B cell (primary cell): ENCODE data around the gene ATRAID.

Experiments used
- CTCF ChIP-seq: fragments of 200-600 bp; IDR thresholded peaks from one replicate; pipeline ENCODE4 v1.8.0; 2022; ENCODE audit warnings: antibody characterized with exemption, mild to moderate bottlenecking
- EZH2 ChIP-seq: IDR thresholded peaks from 2 replicates; pipeline ENCODE4 v1.6.1; 2012; ENCODE audit warnings: borderline replicate concordance, low read depth, mild to moderate bottlenecking, moderate library complexity, low read length; ENCODE audit not compliant: insufficient read depth, poor library complexity, severe bottlenecking

- TF ChIP-seq EZH2 (no peak), CTCF (no peak)
Measured at GRCh38 chr2:27204566-27204965, 7.3 kb upstream of the ATRAID start.
